HCT116 (cell line): ENCODE results near the gene UQCRQ. TPM values are rescaled to one million over a fixed set of nuclear protein-coding genes. Genes with fewer than 3 reads are reported as not detected.

Experiments used
- ATAC-seq: fragments of 200-7000 bp; cut with Tn5 transposase; 2 replicates; pipeline ENCODE4 v1.9.1; 2020; ENCODE audit warnings: mild to moderate bottlenecking, moderate library complexity
- BruUV-seq: library from RNA; stranded (reverse); fragments of 400-500 nt; replicated peaks from 2 replicates; lab custom pipeline; 2021; lab: Mats Ljungman, UMichigan
- CTCF ChIA-PET: fragments of 300-600 bp; sonication (Branson Sonifier 250); formaldehyde crosslinking; loops from one replicate; lab custom pipeline; 2021; ENCODE audit warnings: antibody characterized with exemption; lab: Charles Lee
- POLR2A ChIA-PET: fragments of 300-600, 350-600 bp; sonication (Branson Sonifier 250); formaldehyde crosslinking; loops from one replicate; lab custom pipeline; 2021; ENCODE audit warnings: antibody characterized with exemption; lab: Charles Lee
- RAD21 ChIA-PET, 2 experiments: fragments of 300-600 bp; sonication (Branson Sonifier 250); formaldehyde crosslinking; loops; one replicate each; lab custom pipeline; 2023; ENCODE audit warnings: low total read pairs in 2 of 2; ENCODE audit not compliant: uncharacterized antibody in 2 of 2, unreplicated experiment in 2 of 2, low non-redundant PET in 1 of 2; lab: Charles Lee
- DNase-seq: peaks from one replicate; pipeline ENCODE4 v3.0.0-alpha.2; 2010; ENCODE audit warnings: low read depth, low spot score
- H2AFZ ChIP-seq: fragments of 200-600 bp; shearing (Covaris generic), sonication (generic); 2 replicates; pipeline ENCODE4 v1.6.1; 2017; ENCODE audit warnings: low read depth, mixed run types, mixed read lengths, antibody characterized with exemption, low read length; ENCODE audit not compliant: poor library complexity, severe bottlenecking
- H3K27ac ChIP-seq: 2 replicates; pipeline ENCODE4 v1.5.1; 2012; ENCODE audit warnings: low read depth, low read length
- H3K27me3 ChIP-seq: fragments of 200-600 bp; sonication (generic); 2 replicates; pipeline ENCODE4 v1.6.1; 2016; ENCODE audit warnings: mixed run types, low read length, mixed read lengths; ENCODE audit not compliant: insufficient read depth
- H3K36me3 ChIP-seq, 2 experiments: fragments of 200-500 bp in 1 of 2; fragments of 200-600 bp in 1 of 2; sonication (Bioruptor generic) in 1 of 2; sonication (generic) in 1 of 2; 2 replicates each; pipeline versions ENCODE4 v1.5.1 to v1.6.1; 2014 to 2016; ENCODE audit warnings: low read length in 2 of 2, inconsistent platforms in 1 of 2, mixed read lengths in 1 of 2, mixed run types in 1 of 2; ENCODE audit not compliant: insufficient read depth in 2 of 2, control insufficient read depth in 1 of 2
- H3K4me1 ChIP-seq, 2 experiments: fragments of 200-600 bp in 1 of 2; sonication (generic) in 1 of 2; 2 replicates each; pipeline versions ENCODE4 v1.5.1 to v1.6.1; 2012 to 2017; ENCODE audit warnings: low read length in 2 of 2, inconsistent platforms in 1 of 2, mild to moderate bottlenecking in 1 of 2, mixed read lengths in 1 of 2, mixed run types in 1 of 2, moderate library complexity in 1 of 2; ENCODE audit not compliant: insufficient read depth in 2 of 2, control insufficient read depth in 1 of 2
- H3K4me2 ChIP-seq: fragments of 200-600 bp; sonication (generic); 2 replicates; pipeline ENCODE4 v1.6.1; 2017; ENCODE audit warnings: mixed run types, low read length, mixed read lengths
- H3K4me3 ChIP-seq, 2 experiments: fragments of 200-600 bp in 1 of 2; sonication (generic) in 1 of 2; replicated peaks in 1 of 2; 2 replicates each; pipeline ENCODE4 v1.5.1; 2011 to 2016; ENCODE audit warnings: low read length in 2 of 2, control low read depth in 1 of 2, low read depth in 1 of 2, mild to moderate bottlenecking in 1 of 2, mixed read lengths in 1 of 2, mixed run types in 1 of 2
- H3K79me2 ChIP-seq: fragments of 200-600 bp; sonication (generic); 2 replicates; pipeline ENCODE4 v1.6.1; 2017; ENCODE audit warnings: mild to moderate bottlenecking, mixed run types, low read length, moderate library complexity, mixed read lengths; ENCODE audit not compliant: insufficient read depth
- H3K9ac ChIP-seq: fragments of 200-600 bp; sonication (generic); 2 replicates; pipeline ENCODE4 v1.6.1; 2016; ENCODE audit warnings: low read length, mixed read lengths
- H3K9me2 ChIP-seq: fragments of 200-600 bp; sonication (generic), shearing (Covaris generic); 2 replicates; pipeline ENCODE4 v1.6.1; 2017; ENCODE audit warnings: mixed run types, mild to moderate bottlenecking, moderate library complexity; ENCODE audit not compliant: insufficient read depth
- H3K9me3 ChIP-seq, 2 experiments: fragments of 200-500 bp in 1 of 2; fragments of 200-600 bp in 1 of 2; sonication (Bioruptor generic) in 1 of 2; sonication (generic) in 1 of 2; 2 replicates each; pipeline ENCODE4 v1.6.1; 2014 to 2017; ENCODE audit warnings: low read length in 2 of 2, mixed read lengths in 2 of 2, inconsistent platforms in 1 of 2, low read depth in 1 of 2, mild to moderate bottlenecking in 1 of 2, mixed run types in 1 of 2, moderate library complexity in 1 of 2; ENCODE audit not compliant: control insufficient read depth in 1 of 2, insufficient read depth in 1 of 2
- H4K20me1 ChIP-seq: fragments of 200-600 bp; sonication (generic), shearing (Covaris generic); 2 replicates; pipeline ENCODE4 v1.6.1; 2017; ENCODE audit warnings: mixed run types, mild to moderate bottlenecking, moderate library complexity; ENCODE audit not compliant: insufficient read depth
- CBX3 ChIP-seq: IDR thresholded peaks from 2 replicates; pipeline ENCODE4 v1.6.1; 2012; ENCODE audit warnings: low read depth
- CEBPB ChIP-seq: IDR thresholded peaks from 2 replicates; pipeline ENCODE4 v1.6.1; 2012; ENCODE audit warnings: low read depth
- EGR1 ChIP-seq: IDR thresholded peaks from 2 replicates; pipeline ENCODE4 v1.6.1; 2012; ENCODE audit warnings: low read depth
- ELF1 ChIP-seq: IDR thresholded peaks from 2 replicates; pipeline ENCODE4 v1.6.1; 2012; ENCODE audit warnings: low read depth, borderline replicate concordance
- EZH2 ChIP-seq: fragments of 200-600 bp; sonication (generic); IDR thresholded peaks from 2 replicates; pipeline ENCODE4 v1.6.1; 2017; ENCODE audit warnings: antibody characterized with exemption, mixed run types
- EZH2phosphoT487 ChIP-seq: fragments of 200-600 bp; IDR thresholded peaks from 2 replicates; pipeline ENCODE4 v1.6.1; 2018; ENCODE audit warnings: antibody characterized with exemption, borderline replicate concordance
- POLR2A ChIP-seq: IDR thresholded peaks from 2 replicates; pipeline ENCODE4 v1.7.0; 2011; ENCODE audit warnings: borderline replicate concordance; ENCODE audit not compliant: insufficient read depth, insufficient read length; ENCODE audit errors: extremely low read depth
- POLR2AphosphoS5 ChIP-seq: IDR thresholded peaks from 2 replicates; pipeline ENCODE4 v1.6.1; 2011; ENCODE audit warnings: mild to moderate bottlenecking, low read depth, low read length, moderate library complexity
- RAD21 ChIP-seq: IDR thresholded peaks from 2 replicates; pipeline ENCODE4 v1.6.1; 2012; ENCODE audit warnings: low read depth, mild to moderate bottlenecking
- SIN3A ChIP-seq: IDR thresholded peaks from 2 replicates; pipeline ENCODE4 v1.6.1; 2012; ENCODE audit warnings: low read depth
- SP1 ChIP-seq: IDR thresholded peaks from 2 replicates; pipeline ENCODE4 v1.6.1; 2012; ENCODE audit warnings: low read depth
- SRF ChIP-seq: IDR thresholded peaks from 2 replicates; pipeline ENCODE4 v1.6.1; 2012; ENCODE audit warnings: low read depth
- TCF7L2 ChIP-seq: IDR thresholded peaks from 2 replicates; pipeline ENCODE4 v1.7.0; 2011; ENCODE audit warnings: borderline replicate concordance, inconsistent platforms; ENCODE audit not compliant: insufficient read depth, insufficient read length; ENCODE audit errors: extremely low read depth
- YY1 ChIP-seq: IDR thresholded peaks from 2 replicates; pipeline ENCODE4 v1.6.1; 2011; ENCODE audit warnings: low read length, low read depth, moderate library complexity, mild to moderate bottlenecking; ENCODE audit not compliant: insufficient replicate concordance; ENCODE audit errors: extremely low read depth
- ZBTB33 ChIP-seq: IDR thresholded peaks from 2 replicates; pipeline ENCODE4 v1.6.1; 2011; ENCODE audit warnings: mild to moderate bottlenecking, low read length, moderate library complexity; ENCODE audit not compliant: insufficient replicate concordance; ENCODE audit errors: extremely low read depth
- ZFX ChIP-seq: fragments of 450-650 bp; IDR thresholded peaks from 2 replicates; pipeline ENCODE4 v1.6.1; 2017
- intact Hi-C: fragments of 100-400 bp; cut with micrococcal nuclease; formaldehyde crosslinking; loops from 2 replicates; pipeline ENCODE4 v1.10.0; 2022
- total RNA-seq: library from RNA; stranded (reverse); gene quantifications from one replicate; pipeline ENCODE4 v1.2.1, GENCODE V29; 2021; ENCODE audit not compliant: unreplicated experiment
- TF ChIP-seq, protein P1 (sequence below): IDR thresholded peaks from 2 replicates; pipeline ENCODE4 v1.6.1; 2012; ENCODE audit warnings: low read depth
- TF ChIP-seq, protein P2 (sequence below), 3 experiments: fragments of 200-600 bp in 1 of 3; sonication (generic) in 1 of 3; IDR thresholded peaks in 2 of 3; conservative IDR thresholded peaks in 1 of 3; 2 replicates each; pipeline ENCODE4 v1.5.1; 2012 to 2017; ENCODE audit warnings: low read depth in 2 of 3, low read length in 2 of 3, antibody characterized with exemption in 1 of 3, borderline replicate concordance in 1 of 3, control low read depth in 1 of 3, mild to moderate bottlenecking in 1 of 3, mixed read lengths in 1 of 3, mixed run types in 1 of 3, moderate library complexity in 1 of 3; ENCODE audit not compliant: insufficient read depth in 1 of 3

The UQCRQ gene
- total RNA-seq, 1 experiment from 2014 or later: 528 TPM

DNA sequence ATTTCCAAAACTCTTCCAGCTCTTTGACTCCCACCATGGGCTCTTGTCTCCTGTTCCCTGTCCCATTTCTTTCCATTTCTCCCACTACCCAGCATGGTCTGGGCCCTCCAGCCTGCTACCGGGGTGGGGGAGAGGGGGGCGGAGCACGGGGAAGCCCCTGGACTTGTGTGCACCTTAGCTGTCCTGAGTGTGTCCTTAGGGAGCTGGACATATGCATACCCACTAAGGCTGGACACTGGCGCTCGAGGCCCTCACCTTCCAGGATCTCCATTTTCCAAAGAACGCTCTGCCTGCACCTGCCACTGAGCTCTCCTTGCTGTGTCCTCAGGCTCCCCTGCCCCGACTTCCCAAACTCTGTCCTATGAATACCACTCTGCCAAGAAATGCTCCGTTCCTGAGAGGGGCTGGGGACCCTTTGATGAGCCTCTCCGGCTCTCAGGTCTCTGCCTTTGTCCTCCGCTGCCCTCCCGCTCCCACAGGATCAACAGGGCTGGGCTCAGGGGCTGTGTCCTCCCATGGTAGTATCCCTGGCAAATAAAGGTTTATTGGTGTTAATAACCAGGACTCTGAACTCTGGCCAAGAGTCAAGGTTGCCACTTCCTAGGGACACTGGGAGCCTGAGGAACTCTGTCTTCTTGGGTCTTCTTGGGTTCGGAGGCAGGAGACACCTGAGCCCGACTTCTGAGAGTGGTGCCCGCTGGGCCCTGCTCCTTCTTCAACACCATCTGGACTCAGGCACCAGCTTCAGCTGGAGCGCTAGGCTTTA, 35.2 kb upstream of the UQCRQ start:
- Histone ChIP-seq H3K4me3 (peak overlapping the region; percentile 65 to 73), H4K20me1 (no peaks in the 10 kb centered on the region), H3K36me3 (no peaks in the 10 kb centered on the region), H3K27ac (peak overlapping the region; percentile 75), H3K9me3 (no peaks in the 10 kb centered on the region), H3K4me2 (peak overlapping the region; percentile 93), H3K9ac (peak overlapping the region; percentile 79), H3K27me3 (no peaks in the 10 kb centered on the region), H2AFZ (no peak overlapping the region), H3K79me2 (peaks cover 6% of the 10 kb centered on the region; the same call in 1 of the 2 replicates), H3K9me2 (no peaks in the 10 kb centered on the region), H3K4me1 (peaks cover 12 to 19% of the 10 kb centered on the region in 2 experiments; a peak in 3 of 4 replicates)
- ChIA-PET POLR2A (interaction anchor here (1.7 kb wide), 1 partner anchor 35 kb away, joined by 5 read pairs; the partner anchor contains the start of genes GDF9 and UQCRQ), RAD21 (interaction anchor here in 1 of 2 experiments (0.7 kb wide), 1 partner anchor 27 kb away, joined by 4 read pairs; no protein-coding TSS in a partner anchor), CTCF (interaction anchor here (1.3 to 3.9 kb wide), 3 partner anchors 11 to 33 kb away, joined by 3 to 31 read pairs (median 5); no protein-coding TSS in a partner anchor)
- DNase-seq (no peak), ATAC-seq (no peak)
- TF ChIP-seq SIN3A (no peak), SRF (no peak), RAD21 (no peak), EZH2phosphoT487 (no peak), POLR2AphosphoS5 (no peak), EGR1 (no peak), TCF7L2 (no peak), YY1 (no peak), ZFX (no peak), CEBPB (no peak), ELF1 (no peak), ZBTB33 (no peak), SP1 (no peak), EZH2 (no peak), CBX3 (no peak), POLR2A (no peak)
- TF ChIP-seq, protein P1, sequence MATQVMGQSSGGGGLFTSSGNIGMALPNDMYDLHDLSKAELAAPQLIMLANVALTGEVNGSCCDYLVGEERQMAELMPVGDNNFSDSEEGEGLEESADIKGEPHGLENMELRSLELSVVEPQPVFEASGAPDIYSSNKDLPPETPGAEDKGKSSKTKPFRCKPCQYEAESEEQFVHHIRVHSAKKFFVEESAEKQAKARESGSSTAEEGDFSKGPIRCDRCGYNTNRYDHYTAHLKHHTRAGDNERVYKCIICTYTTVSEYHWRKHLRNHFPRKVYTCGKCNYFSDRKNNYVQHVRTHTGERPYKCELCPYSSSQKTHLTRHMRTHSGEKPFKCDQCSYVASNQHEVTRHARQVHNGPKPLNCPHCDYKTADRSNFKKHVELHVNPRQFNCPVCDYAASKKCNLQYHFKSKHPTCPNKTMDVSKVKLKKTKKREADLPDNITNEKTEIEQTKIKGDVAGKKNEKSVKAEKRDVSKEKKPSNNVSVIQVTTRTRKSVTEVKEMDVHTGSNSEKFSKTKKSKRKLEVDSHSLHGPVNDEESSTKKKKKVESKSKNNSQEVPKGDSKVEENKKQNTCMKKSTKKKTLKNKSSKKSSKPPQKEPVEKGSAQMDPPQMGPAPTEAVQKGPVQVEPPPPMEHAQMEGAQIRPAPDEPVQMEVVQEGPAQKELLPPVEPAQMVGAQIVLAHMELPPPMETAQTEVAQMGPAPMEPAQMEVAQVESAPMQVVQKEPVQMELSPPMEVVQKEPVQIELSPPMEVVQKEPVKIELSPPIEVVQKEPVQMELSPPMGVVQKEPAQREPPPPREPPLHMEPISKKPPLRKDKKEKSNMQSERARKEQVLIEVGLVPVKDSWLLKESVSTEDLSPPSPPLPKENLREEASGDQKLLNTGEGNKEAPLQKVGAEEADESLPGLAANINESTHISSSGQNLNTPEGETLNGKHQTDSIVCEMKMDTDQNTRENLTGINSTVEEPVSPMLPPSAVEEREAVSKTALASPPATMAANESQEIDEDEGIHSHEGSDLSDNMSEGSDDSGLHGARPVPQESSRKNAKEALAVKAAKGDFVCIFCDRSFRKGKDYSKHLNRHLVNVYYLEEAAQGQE: no peak
- TF ChIP-seq, protein P2, sequence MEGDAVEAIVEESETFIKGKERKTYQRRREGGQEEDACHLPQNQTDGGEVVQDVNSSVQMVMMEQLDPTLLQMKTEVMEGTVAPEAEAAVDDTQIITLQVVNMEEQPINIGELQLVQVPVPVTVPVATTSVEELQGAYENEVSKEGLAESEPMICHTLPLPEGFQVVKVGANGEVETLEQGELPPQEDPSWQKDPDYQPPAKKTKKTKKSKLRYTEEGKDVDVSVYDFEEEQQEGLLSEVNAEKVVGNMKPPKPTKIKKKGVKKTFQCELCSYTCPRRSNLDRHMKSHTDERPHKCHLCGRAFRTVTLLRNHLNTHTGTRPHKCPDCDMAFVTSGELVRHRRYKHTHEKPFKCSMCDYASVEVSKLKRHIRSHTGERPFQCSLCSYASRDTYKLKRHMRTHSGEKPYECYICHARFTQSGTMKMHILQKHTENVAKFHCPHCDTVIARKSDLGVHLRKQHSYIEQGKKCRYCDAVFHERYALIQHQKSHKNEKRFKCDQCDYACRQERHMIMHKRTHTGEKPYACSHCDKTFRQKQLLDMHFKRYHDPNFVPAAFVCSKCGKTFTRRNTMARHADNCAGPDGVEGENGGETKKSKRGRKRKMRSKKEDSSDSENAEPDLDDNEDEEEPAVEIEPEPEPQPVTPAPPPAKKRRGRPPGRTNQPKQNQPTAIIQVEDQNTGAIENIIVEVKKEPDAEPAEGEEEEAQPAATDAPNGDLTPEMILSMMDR (IDR thresholded peaks at IDR 0.05 in 2 of 3, conservative IDR thresholded peaks at IDR 0.05 in 1 of 3; ENCODE audit: borderline replicate concordance in 1 of 3, insufficient read depth in 1 of 3, low read depth in 2 of 3, low read length in 2 of 3): no peak
- intact Hi-C loops: no loop called here
- BruUV-seq: TSS peak; percentile 81
